Measurements from ENCODE around the gene SAYSD1. TPM values are rescaled to one million over a fixed set of nuclear protein-coding genes. Genes with fewer than 3 reads are reported as not detected.

Gene SAYSD1
- total and polyA plus RNA-seq, 2 donors from 2014 or later, result 17.1 to 20.4 TPM

DNA sequence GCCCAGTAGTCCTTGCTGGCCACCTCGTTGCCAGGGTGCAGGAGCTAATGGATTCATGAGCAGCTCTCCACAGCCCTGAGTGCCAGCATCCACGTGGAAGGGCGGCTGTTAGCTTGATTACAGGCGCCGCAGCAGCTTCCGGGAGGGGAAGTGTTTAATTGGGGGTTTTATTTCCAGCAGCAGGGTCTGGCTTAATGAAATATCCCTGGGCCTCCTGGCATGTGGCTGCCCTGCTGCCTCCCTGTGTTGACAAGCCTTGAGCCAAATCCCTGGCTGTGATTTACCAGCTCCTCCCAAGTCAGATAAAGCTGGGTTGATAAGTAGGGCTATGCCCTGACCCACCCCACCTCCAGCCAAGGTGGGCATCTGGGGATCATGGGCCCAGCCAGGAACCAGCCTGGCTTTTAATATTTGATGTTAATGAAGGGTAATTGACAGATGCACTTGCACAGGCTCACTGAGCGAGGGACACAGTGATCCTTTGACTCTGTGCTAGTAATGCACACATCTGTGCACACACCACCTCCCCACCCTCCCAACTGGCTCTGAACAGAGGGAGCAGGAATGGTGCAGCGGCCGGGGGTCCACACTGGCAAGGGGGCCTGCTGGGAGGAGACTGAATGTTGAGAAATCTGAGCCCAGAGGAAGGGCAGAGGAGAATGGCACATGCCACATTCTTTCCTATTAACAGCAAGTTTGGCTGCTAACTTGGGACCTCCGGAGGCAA lies 52.8 kb downstream of the SAYSD1 start:
- Histone ChIP-seq H3K27me3 (ENCODE audit: control insufficient read depth, insufficient read depth, low read length) (no peaks in the 10 kb centered on the region), H3K36me3 (ENCODE audit: control insufficient read depth in 2 of 3, insufficient read depth in 3 of 3, low read length in 3 of 3) (no peaks in the 10 kb centered on the region), H3K9ac (ENCODE audit: low read length in 3 of 3) (no peak overlapping the region), H3K9me3 (ENCODE audit: control insufficient read depth in 2 of 3, insufficient read depth in 1 of 3, low read length in 3 of 3) (no peaks in the 10 kb centered on the region), H3K27ac (ENCODE audit: low read depth in 2 of 2, low read length in 2 of 2) (no peak overlapping the region), H3K4me3 (ENCODE audit: low read length in 3 of 3) (no peak overlapping the region), H3K4me1 (ENCODE audit: control insufficient read depth in 2 of 3, insufficient read depth in 2 of 3, low read depth in 1 of 3, low read length in 3 of 3) (no peaks in the 10 kb centered on the region)
- no peak for FAIRE-seq
- peak in 1 of 5 donors; percentile 11 for DNase-seq
- intact Hi-C loops (cut with DNase I), result no loop called here
- TF ChIP-seq, protein P1, sequence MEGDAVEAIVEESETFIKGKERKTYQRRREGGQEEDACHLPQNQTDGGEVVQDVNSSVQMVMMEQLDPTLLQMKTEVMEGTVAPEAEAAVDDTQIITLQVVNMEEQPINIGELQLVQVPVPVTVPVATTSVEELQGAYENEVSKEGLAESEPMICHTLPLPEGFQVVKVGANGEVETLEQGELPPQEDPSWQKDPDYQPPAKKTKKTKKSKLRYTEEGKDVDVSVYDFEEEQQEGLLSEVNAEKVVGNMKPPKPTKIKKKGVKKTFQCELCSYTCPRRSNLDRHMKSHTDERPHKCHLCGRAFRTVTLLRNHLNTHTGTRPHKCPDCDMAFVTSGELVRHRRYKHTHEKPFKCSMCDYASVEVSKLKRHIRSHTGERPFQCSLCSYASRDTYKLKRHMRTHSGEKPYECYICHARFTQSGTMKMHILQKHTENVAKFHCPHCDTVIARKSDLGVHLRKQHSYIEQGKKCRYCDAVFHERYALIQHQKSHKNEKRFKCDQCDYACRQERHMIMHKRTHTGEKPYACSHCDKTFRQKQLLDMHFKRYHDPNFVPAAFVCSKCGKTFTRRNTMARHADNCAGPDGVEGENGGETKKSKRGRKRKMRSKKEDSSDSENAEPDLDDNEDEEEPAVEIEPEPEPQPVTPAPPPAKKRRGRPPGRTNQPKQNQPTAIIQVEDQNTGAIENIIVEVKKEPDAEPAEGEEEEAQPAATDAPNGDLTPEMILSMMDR (IDR thresholded peaks at IDR 0.05; ENCODE audit: borderline replicate concordance, extremely low read depth, insufficient read depth), result no peak

DNA sequence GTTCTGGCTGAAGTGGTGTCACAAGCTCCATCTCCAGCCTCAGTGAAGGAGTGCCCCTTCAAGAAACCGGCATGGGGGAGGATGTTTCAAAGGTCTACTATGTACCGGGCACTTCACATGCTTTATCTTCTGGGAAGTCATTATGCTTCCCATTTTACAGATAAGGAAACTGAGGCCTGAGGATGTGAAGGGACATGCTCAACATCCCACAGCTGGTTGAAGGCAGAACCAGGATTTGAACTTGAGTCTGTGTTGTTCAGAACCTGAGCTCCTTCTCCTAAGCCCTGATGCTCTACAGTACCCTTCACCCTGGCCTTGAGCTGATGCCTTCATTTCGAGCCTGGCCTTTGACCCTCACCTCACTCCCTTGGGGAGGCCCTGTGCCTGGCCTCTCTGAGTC lies 53.4 kb downstream of the SAYSD1 start:
- TF ChIP-seq, protein P1 (IDR thresholded peaks at IDR 0.05; ENCODE audit: borderline replicate concordance, extremely low read depth, insufficient read depth), result no peak
- FAIRE-seq (no peak), DNase-seq (no peak)
- Histone ChIP-seq H3K9me3 (ENCODE audit: control insufficient read depth in 2 of 3, insufficient read depth in 1 of 3, low read length in 3 of 3) (no peaks in the 10 kb centered on the region), H3K4me1 (ENCODE audit: control insufficient read depth in 2 of 3, insufficient read depth in 2 of 3, low read depth in 1 of 3, low read length in 3 of 3) (no peaks in the 10 kb centered on the region), H3K36me3 (ENCODE audit: control insufficient read depth in 2 of 3, insufficient read depth in 3 of 3, low read length in 3 of 3) (no peaks in the 10 kb centered on the region), H3K4me3 (ENCODE audit: low read length in 3 of 3) (no peak overlapping the region), H3K27ac (ENCODE audit: low read depth in 2 of 2, low read length in 2 of 2) (no peak overlapping the region), H3K9ac (ENCODE audit: low read length in 3 of 3) (no peak overlapping the region), H3K27me3 (ENCODE audit: control insufficient read depth, insufficient read depth, low read length) (no peaks in the 10 kb centered on the region)
- intact Hi-C loops (cut with DNase I), result no loop called here

DNA sequence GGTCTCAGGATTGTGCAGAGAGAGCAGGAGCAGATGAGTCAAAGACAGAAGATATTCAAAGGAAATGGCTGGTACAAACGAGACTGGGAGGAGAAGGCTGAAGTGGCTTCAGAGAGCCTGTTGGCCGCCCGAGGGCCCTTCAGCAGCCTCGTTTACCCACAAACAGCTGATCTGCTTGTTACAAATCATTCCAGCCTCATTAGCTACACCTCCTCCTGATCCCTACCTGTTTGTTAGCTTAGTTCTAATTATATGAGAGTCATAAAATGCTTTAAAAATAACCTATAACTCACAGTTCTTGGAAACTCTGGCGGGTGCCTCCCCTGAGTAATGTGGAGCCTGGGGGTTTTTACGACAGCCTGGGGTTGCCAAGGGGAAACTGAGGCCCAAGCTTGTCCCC lies 53.8 kb downstream of the SAYSD1 start:
- H3K27me3 ChIP-seq (ENCODE audit: control insufficient read depth, insufficient read depth, low read length), result no peaks in the 10 kb centered on the region
- no peak for FAIRE-seq
- intact Hi-C loops (cut with DNase I), result no loop called here
- H3K4me1 ChIP-seq (ENCODE audit: control insufficient read depth in 2 of 3, insufficient read depth in 2 of 3, low read depth in 1 of 3, low read length in 3 of 3), result no peaks in the 10 kb centered on the region
- no peak overlapping the region for H3K27ac ChIP-seq (ENCODE audit: low read depth in 2 of 2, low read length in 2 of 2)
- TF ChIP-seq, protein P1 (IDR thresholded peaks at IDR 0.05; ENCODE audit: borderline replicate concordance, extremely low read depth, insufficient read depth), result no peak
- no peaks in the 10 kb centered on the region for H3K36me3 ChIP-seq (ENCODE audit: control insufficient read depth in 2 of 3, insufficient read depth in 3 of 3, low read length in 3 of 3)
- DNase-seq, result no peak
- H3K9ac ChIP-seq (ENCODE audit: low read length in 3 of 3), result no peak overlapping the region
- H3K9me3 ChIP-seq (ENCODE audit: control insufficient read depth in 2 of 3, insufficient read depth in 1 of 3, low read length in 3 of 3), result no peaks in the 10 kb centered on the region
- no peak overlapping the region for H3K4me3 ChIP-seq (ENCODE audit: low read length in 3 of 3)

Measured in kidney (tissue), 14 donors.